Measurements from ENCODE around the gene SLC47A2.

Gene SLC47A2

GRCh38 chr17:19727501-19728078 is 11.2 kb upstream of the SLC47A2 start:
- no peak for DNase-seq (ENCODE audit: low read depth)

GRCh38 chr17:19726631-19727376 is 10.4 kb upstream of the SLC47A2 start:
- no peak for DNase-seq (ENCODE audit: low read depth)

- no peak for DNase-seq (ENCODE audit: low read depth)
Measured at GRCh38 chr17:19725486-19725885, 9.1 kb upstream of the SLC47A2 start.

- no peak for DNase-seq (ENCODE audit: low read depth)
Measured at GRCh38 chr17:19724501-19725420, 8.4 kb upstream of the SLC47A2 start.

GRCh38 chr17:19723964-19724363 is 7.6 kb upstream of the SLC47A2 start:
- DNase-seq (ENCODE audit: low read depth) = no peak

GRCh38 chr17:19720631-19721426 is 4.4 kb upstream of the SLC47A2 start:
- no peak for DNase-seq (ENCODE audit: low read depth)

- no peak for DNase-seq (ENCODE audit: low read depth)
Measured at GRCh38 chr17:19720210-19720475, 3.8 kb upstream of the SLC47A2 start.

- no peak for DNase-seq (ENCODE audit: low read depth)
Measured at GRCh38 chr17:19719355-19720209, 3.2 kb upstream of the SLC47A2 start.

GRCh38 chr17:19718613-19719354 is 2.4 kb upstream of the SLC47A2 start:
- no peak for DNase-seq (ENCODE audit: low read depth)

GRCh38 chr17:19718041-19718612 is 1.7 kb upstream of the SLC47A2 start:
- DNase-seq (ENCODE audit: low read depth) = no peak

- DNase-seq (ENCODE audit: low read depth) = no peak
Measured at GRCh38 chr17:19717411-19717908, 1.1 kb upstream of the SLC47A2 start.

- DNase-seq (ENCODE audit: low read depth) = no peak
Measured at GRCh38 chr17:19717031-19717360, 612 bp upstream of the SLC47A2 start.

GRCh38 chr17:19714542-19715411 is 1.6 kb downstream of the SLC47A2 start:
- no peak for DNase-seq (ENCODE audit: low read depth)

GRCh38 chr17:19713901-19714361 is 2.5 kb downstream of the SLC47A2 start:
- DNase-seq (ENCODE audit: low read depth) = no peak

- no peak for DNase-seq (ENCODE audit: low read depth)
Measured at GRCh38 chr17:19713462-19713861, 2.9 kb downstream of the SLC47A2 start.

- DNase-seq (ENCODE audit: low read depth) = no peak
Measured at GRCh38 chr17:19712436-19713004, 3.9 kb downstream of the SLC47A2 start.

- no peak for DNase-seq (ENCODE audit: low read depth)
Measured at GRCh38 chr17:19709841-19710240, 6.5 kb downstream of the SLC47A2 start.

GRCh38 chr17:19708431-19709175 is 7.8 kb downstream of the SLC47A2 start:
- DNase-seq (ENCODE audit: low read depth) = no peak

Measured in HS-5 (cell line).